ENCODE measurements around the gene RNF166. TPM values are rescaled to one million over a fixed set of nuclear protein-coding genes. Genes with fewer than 3 reads are reported as not detected.

The RNF166 gene
- polyA plus RNA-seq, 1 experiment = 6.8 TPM

DNA sequence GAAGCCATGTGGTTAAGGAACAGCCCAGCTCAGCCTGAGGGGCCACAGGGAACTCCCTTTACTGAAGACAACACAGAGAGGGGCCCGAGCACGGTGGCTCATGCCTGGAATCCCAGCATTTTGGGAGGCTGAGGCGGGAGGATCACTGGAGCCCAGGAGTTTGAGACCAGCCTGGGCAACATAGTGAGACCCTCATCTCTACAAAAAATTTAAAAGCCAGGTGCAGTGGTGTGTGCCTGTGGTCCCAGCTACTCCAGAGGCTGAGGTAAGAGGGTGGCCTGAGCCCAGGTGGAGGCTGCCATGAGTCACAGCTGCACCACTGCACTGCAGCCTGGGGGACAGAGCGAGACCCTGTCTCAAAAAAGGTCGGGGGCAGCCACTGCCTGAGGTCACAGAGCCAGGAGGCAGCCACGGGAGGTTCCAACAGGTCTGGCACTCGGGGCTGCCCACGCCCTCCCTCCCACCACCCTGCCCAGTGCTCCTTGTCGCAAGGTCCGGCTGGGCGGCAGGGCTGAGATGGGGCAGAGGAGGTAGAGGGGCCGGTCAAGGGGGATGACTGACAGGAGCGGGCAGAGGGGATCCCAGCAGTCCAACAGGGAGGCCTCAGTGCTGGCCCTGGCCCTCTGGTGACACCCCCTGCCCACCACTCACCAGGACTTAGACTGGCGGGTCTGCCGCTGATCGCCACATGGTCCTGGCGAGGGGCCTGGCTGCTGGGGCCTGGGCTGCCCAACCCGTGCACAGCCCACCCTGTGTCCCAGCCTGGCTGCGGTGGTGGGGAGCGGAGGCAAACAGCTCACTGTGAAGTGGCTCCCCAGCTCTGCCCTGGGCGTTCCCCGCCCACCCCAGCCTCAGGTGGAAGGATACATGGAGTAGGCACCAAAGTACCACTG, 58.8 kb downstream of the RNF166 start:
- Histone ChIP-seq H3K4me3 (ENCODE audit: low read depth, low read length) (no peak overlapping the region), H3K27me3 (ENCODE audit: control insufficient read depth, insufficient read depth, low read length) (no peaks in the 10 kb centered on the region), H3K9me3 (ENCODE audit: control insufficient read depth, insufficient read depth, low read length) (no peaks in the 10 kb centered on the region; the same call in 1 of the 2 replicates), H3K27ac (ENCODE audit: low read depth, low read length) (no peak overlapping the region)
- TF ChIP-seq, protein P1, sequence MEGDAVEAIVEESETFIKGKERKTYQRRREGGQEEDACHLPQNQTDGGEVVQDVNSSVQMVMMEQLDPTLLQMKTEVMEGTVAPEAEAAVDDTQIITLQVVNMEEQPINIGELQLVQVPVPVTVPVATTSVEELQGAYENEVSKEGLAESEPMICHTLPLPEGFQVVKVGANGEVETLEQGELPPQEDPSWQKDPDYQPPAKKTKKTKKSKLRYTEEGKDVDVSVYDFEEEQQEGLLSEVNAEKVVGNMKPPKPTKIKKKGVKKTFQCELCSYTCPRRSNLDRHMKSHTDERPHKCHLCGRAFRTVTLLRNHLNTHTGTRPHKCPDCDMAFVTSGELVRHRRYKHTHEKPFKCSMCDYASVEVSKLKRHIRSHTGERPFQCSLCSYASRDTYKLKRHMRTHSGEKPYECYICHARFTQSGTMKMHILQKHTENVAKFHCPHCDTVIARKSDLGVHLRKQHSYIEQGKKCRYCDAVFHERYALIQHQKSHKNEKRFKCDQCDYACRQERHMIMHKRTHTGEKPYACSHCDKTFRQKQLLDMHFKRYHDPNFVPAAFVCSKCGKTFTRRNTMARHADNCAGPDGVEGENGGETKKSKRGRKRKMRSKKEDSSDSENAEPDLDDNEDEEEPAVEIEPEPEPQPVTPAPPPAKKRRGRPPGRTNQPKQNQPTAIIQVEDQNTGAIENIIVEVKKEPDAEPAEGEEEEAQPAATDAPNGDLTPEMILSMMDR (IDR thresholded peaks at IDR 0.05; ENCODE audit: low read depth, low read length) = no peak
- POLR2A ChIA-PET = no interaction called here
- no peak for DNase-seq (ENCODE audit: low read depth, low spot score)
- CTCF ChIA-PET = no interaction called here

Other genes with a start within 250 kb of the RNF166 start
- gene ZC3H18, start 136.0 kb downstream of the RNF166 start, polyA plus RNA-seq (2011; rRNA removed) = 8.5 and 10.1 TPM in 2 replicates
- not detected in 2 replicates for gene IL17C, start 67.8 kb downstream of the RNF166 start, polyA plus RNA-seq (2011; rRNA removed)
- gene CYBA, start 55.4 kb downstream of the RNF166 start, polyA plus RNA-seq (2011; rRNA removed) = 53.6 and 99.8 TPM in 2 replicates
- 9.1 and 13.5 TPM in 2 replicates for gene MVD, start 43.3 kb downstream of the RNF166 start, polyA plus RNA-seq (2011; rRNA removed)
- 0.04 and 0.06 TPM in 2 replicates for gene SNAI3, start 19.9 kb downstream of the RNF166 start, polyA plus RNA-seq (2011; rRNA removed)
- gene CTU2, start 95 bp upstream of the RNF166 start, polyA plus RNA-seq (2011; rRNA removed) = 6.5 and 8.7 TPM in 2 replicates
- gene PIEZO1, start 78.8 kb upstream of the RNF166 start, polyA plus RNA-seq (2011; rRNA removed) = 47.0 and 72.7 TPM in 2 replicates
- 1.2 and 2.4 TPM in 2 replicates for gene CDT1, start 97.4 kb upstream of the RNF166 start, polyA plus RNA-seq (2011; rRNA removed)
- gene APRT, start 105.5 kb upstream of the RNF166 start, polyA plus RNA-seq (2011; rRNA removed) = 66.8 and 107 TPM in 2 replicates
- gene GALNS, start 150.5 kb upstream of the RNF166 start, polyA plus RNA-seq (2011; rRNA removed) = 11.6 and 18.5 TPM in 2 replicates
- 72.8 and 101 TPM in 2 replicates for gene TRAPPC2L, start 150.7 kb upstream of the RNF166 start, polyA plus RNA-seq (2011; rRNA removed)
- not detected in 2 replicates for gene PABPN1L, start 160.3 kb upstream of the RNF166 start, polyA plus RNA-seq (2011; rRNA removed)